ENCODE data around the gene CDON. TPM values are rescaled to one million over a fixed set of nuclear protein-coding genes. Genes with fewer than 3 reads are reported as not detected.

CDON gene
- total RNA-seq, 2 experiments from 2014 or later, result 1.9 to 2.7 TPM

GRCh38 chr11:126034039-126034932 lies 28.4 kb downstream of the CDON start:
- Histone ChIP-seq H3K36me3 (ENCODE audit: insufficient read depth, low read length) (no peaks in the 10 kb centered on the region), H3K27me3 (ENCODE audit: control insufficient read depth in 1 of 2, insufficient read depth in 2 of 2, low read length in 2 of 2) (no peaks in the 10 kb centered on the region), H3K27ac (ENCODE audit: low read depth in 1 of 2, low read length in 2 of 2) (no peak overlapping the region), H3K4me1 (ENCODE audit: insufficient read depth, low read length) (no peaks in the 10 kb centered on the region), H3K4me3 (ENCODE audit: low read length) (no peak overlapping the region), H3K9me3 (ENCODE audit: control insufficient read depth in 1 of 2, insufficient read depth in 1 of 2, low read length in 2 of 2) (no peaks in the 10 kb centered on the region)
- no peak for TF ChIP-seq CTCF (IDR thresholded peaks at IDR 0.05)
- Mint-ChIP-seq H3K4me1 (ENCODE audit: low read depth) (no peaks in the 10 kb centered on the region), H3K27me3 (peaks cover 19% of the 10 kb centered on the region), H3K27ac (no peak overlapping the region), H3K9me3 (no peaks in the 10 kb centered on the region), H3K4me3 (no peak overlapping the region), H3K36me3 (ENCODE audit: low read depth) (no peaks in the 10 kb centered on the region)
- POLR2A ChIA-PET, result no interaction called here
- intact Hi-C loops (cut with DNase I, micrococcal nuclease), result no loop called here
- CTCF ChIA-PET, result interaction anchor here (0.6 kb wide), 1 partner anchor 585 kb away, joined by 5 read pairs; no protein-coding TSS in a partner anchor
- no peak for ATAC-seq (ENCODE audit: poor library complexity)
- DNase-seq, result no peak

- CTCF ChIA-PET, result no interaction called here
- TF ChIP-seq CTCF (IDR thresholded peaks at IDR 0.05), result no peak
- no peak overlapping the region for H3K27ac Mint-ChIP-seq
Observed at GRCh38 chr11:126032375-126032774, 30.3 kb downstream of the CDON start.

GRCh38 chr11:126029805-126030204 lies 32.9 kb downstream of the CDON start:
- no peaks in the 10 kb centered on the region for H3K4me1 Mint-ChIP-seq (ENCODE audit: low read depth)
- H3K4me1 ChIP-seq (ENCODE audit: insufficient read depth, low read length), result no peaks in the 10 kb centered on the region
- ChIA-PET POLR2A (no interaction called here), CTCF (no interaction called here)
- TF ChIP-seq CTCF (IDR thresholded peaks at IDR 0.05), result no peak
- no peak overlapping the region for H3K27ac ChIP-seq (ENCODE audit: low read depth in 1 of 2, low read length in 2 of 2)
- ATAC-seq (ENCODE audit: poor library complexity) (no peak), DNase-seq (no peak)
- H3K27me3 ChIP-seq (ENCODE audit: control insufficient read depth in 1 of 2, insufficient read depth in 2 of 2, low read length in 2 of 2), result no peaks in the 10 kb centered on the region
- H3K27ac Mint-ChIP-seq, result no peak overlapping the region
- no peak overlapping the region for H3K4me3 ChIP-seq (ENCODE audit: low read length)
- no peaks in the 10 kb centered on the region for H3K36me3 Mint-ChIP-seq (ENCODE audit: low read depth)
- H3K9me3 Mint-ChIP-seq, result no peaks in the 10 kb centered on the region
- no peak overlapping the region for H3K4me3 Mint-ChIP-seq
- intact Hi-C loops (cut with DNase I, micrococcal nuclease), result no loop called here
- peaks cover 19% of the 10 kb centered on the region for H3K27me3 Mint-ChIP-seq
- no peaks in the 10 kb centered on the region for H3K36me3 ChIP-seq (ENCODE audit: insufficient read depth, low read length)
- H3K9me3 ChIP-seq (ENCODE audit: control insufficient read depth in 1 of 2, insufficient read depth in 1 of 2, low read length in 2 of 2), result no peaks in the 10 kb centered on the region

More at GRCh38 chr11:126032375-126032774, 30.3 kb downstream of the CDON start:
- Histone ChIP-seq H3K4me3 (ENCODE audit: low read length) (no peak overlapping the region), H3K27ac (ENCODE audit: low read depth in 1 of 2, low read length in 2 of 2) (no peak overlapping the region), H3K4me1 (ENCODE audit: insufficient read depth, low read length) (no peaks in the 10 kb centered on the region), H3K27me3 (ENCODE audit: control insufficient read depth in 1 of 2, insufficient read depth in 2 of 2, low read length in 2 of 2) (no peaks in the 10 kb centered on the region), H3K36me3 (ENCODE audit: insufficient read depth, low read length) (no peaks in the 10 kb centered on the region), H3K9me3 (ENCODE audit: control insufficient read depth in 1 of 2, insufficient read depth in 1 of 2, low read length in 2 of 2) (no peaks in the 10 kb centered on the region)
- H3K4me1 Mint-ChIP-seq (ENCODE audit: low read depth), result no peaks in the 10 kb centered on the region
- peaks cover 19% of the 10 kb centered on the region for H3K27me3 Mint-ChIP-seq
- no peaks in the 10 kb centered on the region for H3K9me3 Mint-ChIP-seq
- POLR2A ChIA-PET, result no interaction called here
- intact Hi-C loops (cut with DNase I, micrococcal nuclease), result no loop called here
- no peak for ATAC-seq (ENCODE audit: poor library complexity)
- H3K36me3 Mint-ChIP-seq (ENCODE audit: low read depth), result no peaks in the 10 kb centered on the region
- DNase-seq, result no peak
- no peak overlapping the region for H3K4me3 Mint-ChIP-seq

All from CD4-positive, alpha-beta T cell (primary cell).